Measurements from ENCODE around the gene SLC13A4.

The SLC13A4 gene

DNA sequence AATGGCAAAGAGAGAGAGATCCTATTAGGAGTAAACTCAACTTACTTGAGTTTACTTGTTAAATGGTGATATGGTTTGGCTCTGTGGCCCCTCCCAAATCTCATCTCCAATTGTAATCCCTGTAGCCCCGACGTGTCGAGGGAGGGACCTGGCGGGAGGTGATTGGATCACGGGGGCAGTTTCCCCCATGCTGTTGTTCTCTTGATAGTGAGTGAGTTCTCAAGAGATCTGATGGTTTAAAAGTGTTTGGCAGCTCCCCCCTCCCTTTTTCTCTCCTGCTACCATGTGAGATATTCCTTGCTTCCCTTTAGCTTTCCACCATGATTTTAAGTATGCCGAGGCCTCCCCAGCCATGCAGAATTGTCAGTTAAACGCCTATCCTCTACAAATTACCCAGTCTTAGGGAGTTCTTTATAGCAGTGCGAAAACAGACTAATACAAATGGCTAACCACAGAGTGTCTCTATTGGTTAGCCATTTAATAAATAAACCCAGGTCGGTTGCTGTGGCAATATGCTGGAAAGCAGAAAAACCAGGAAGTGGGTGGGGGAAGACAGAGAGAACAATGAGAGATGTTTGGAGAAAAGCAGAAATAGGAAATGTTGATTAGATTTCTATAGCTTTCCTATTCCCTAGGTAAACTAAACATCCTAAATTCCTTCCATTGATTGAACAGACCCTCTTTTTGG, 68.7 kb downstream of the SLC13A4 start:
- Histone ChIP-seq H4K12ac (ENCODE audit: low read depth, low read length) (no peak overlapping the region), H2AK5ac (ENCODE audit: low read length) (no peak overlapping the region), H3K9me3 (ENCODE audit: insufficient read depth, low read depth, low read length) (no peaks in the 10 kb centered on the region), H3K36me3 (ENCODE audit: control insufficient read depth in 1 of 2, insufficient read depth in 2 of 2, low read length in 2 of 2) (no peaks in the 10 kb centered on the region), H3K79me1 (ENCODE audit: low read length) (peaks cover 9% of the 10 kb centered on the region), H3K4me1 (ENCODE audit: control insufficient read depth in 1 of 2, insufficient read depth in 2 of 2, low read length in 2 of 2) (peaks cover 0 to 2% of the 10 kb centered on the region in 2 experiments), H3K14ac (ENCODE audit: low read length) (no peak overlapping the region), H3K27me3 (ENCODE audit: insufficient read depth, low read length) (no peaks in the 10 kb centered on the region), H4K91ac (ENCODE audit: low read depth, low read length) (no peak overlapping the region), H4K8ac (ENCODE audit: low read depth, low read length) (no peak overlapping the region), H3K4me3 (ENCODE audit: low read depth, low read length) (no peak overlapping the region), H3K9ac (ENCODE audit: low read length) (no peak overlapping the region), H3K18ac (ENCODE audit: low read length) (no peak overlapping the region), H3K79me2 (ENCODE audit: control insufficient read depth, insufficient read depth, low read length, poor library complexity) (peaks cover 11% of the 10 kb centered on the region), H3K23ac (ENCODE audit: low read length) (no peak overlapping the region), H2BK120ac (ENCODE audit: insufficient read depth, low read length, poor library complexity) (no peak overlapping the region), H2AFZ (ENCODE audit: insufficient read depth, low read length, poor library complexity) (no peak overlapping the region), H2BK5ac (ENCODE audit: low read depth, low read length, poor library complexity) (no peak overlapping the region), H3K4ac (ENCODE audit: low read depth, low read length) (no peak overlapping the region), H2BK12ac (ENCODE audit: low read length) (no peak overlapping the region), H3K4me2 (ENCODE audit: low read length) (no peak overlapping the region), H3K27ac (ENCODE audit: low read depth, low read length) (no peak overlapping the region)
- no peak for DNase-seq
- WGBS (ENCODE audit: extremely low coverage, insufficient coverage, insufficient read length) = no CpG with 5 or more reads among the region's 9 CpGs

DNA sequence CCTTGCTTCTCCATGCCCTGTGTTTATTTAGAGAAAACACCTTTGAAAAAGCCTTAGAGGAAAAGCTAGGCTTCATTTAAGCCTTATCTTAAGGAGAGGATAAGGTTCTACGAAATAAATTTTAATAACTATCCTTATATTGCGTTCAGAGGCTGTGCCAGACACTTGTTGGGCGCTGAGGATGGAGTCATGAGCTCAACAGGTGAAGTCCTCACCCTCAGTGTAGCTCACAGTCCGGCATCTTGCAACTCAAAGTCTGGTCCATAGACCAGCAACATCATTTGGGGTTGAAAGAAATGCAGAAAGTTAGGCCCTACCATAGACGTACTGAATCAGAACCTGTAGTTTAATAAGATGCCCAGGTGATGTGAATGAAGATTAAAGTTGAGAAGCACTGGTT, 69.4 kb downstream of the SLC13A4 start:
- Histone ChIP-seq H3K9me3 (ENCODE audit: insufficient read depth, low read depth, low read length) (no peaks in the 10 kb centered on the region), H3K36me3 (ENCODE audit: control insufficient read depth in 1 of 2, insufficient read depth in 2 of 2, low read length in 2 of 2) (no peaks in the 10 kb centered on the region)

DNA sequence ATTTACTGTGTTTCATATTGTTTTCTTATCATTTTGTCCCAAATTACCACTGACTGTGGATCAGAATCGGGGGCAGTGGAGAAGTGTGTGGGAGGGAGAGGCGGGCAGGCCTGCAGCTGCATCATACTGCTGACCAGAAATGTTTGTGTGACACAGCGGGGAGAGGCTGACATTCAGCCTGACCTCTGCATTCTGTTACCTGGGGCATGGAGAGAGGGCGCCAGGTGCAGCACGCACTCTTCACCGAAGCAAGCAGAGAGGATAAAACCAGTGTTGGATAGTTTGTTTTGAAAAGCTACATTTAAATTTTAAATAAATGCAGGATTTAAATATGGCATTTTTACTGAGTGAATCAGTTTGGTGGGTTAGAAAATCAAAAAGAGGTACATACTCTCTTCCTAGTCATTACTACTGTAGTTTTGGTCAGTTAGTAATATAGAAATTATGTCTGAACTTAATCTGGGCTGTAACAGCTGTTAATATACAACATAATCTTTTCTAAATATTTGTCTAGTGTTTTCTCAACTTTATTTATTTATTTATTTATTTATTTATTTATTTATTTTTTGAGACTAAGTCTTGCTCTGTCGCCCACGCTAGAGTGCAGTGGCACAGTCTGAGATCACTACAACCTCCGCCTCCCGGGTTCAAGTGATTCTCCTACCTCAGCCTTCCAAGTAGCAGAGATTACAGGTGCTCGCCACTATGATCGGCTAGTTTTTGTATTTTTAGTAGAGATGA, 74.5 kb downstream of the SLC13A4 start:
- H3K79me1 ChIP-seq (ENCODE audit: low read length) = no peaks in the 10 kb centered on the region
- no peak overlapping the region for H2BK120ac ChIP-seq (ENCODE audit: insufficient read depth, low read length, poor library complexity)
- H2AFZ ChIP-seq (ENCODE audit: insufficient read depth, low read length, poor library complexity) = no peak overlapping the region
- no peaks in the 10 kb centered on the region for H3K79me2 ChIP-seq (ENCODE audit: control insufficient read depth, insufficient read depth, low read length, poor library complexity)
- H3K4me1 ChIP-seq (ENCODE audit: control insufficient read depth in 1 of 2, insufficient read depth in 2 of 2, low read length in 2 of 2) = peaks cover 3 to 7% of the 10 kb centered on the region in 2 experiments
- no peak overlapping the region for H4K12ac ChIP-seq (ENCODE audit: low read depth, low read length)
- no peak overlapping the region for H4K8ac ChIP-seq (ENCODE audit: low read depth, low read length)
- H3K27ac ChIP-seq (ENCODE audit: low read depth, low read length) = no peak overlapping the region
- no peak overlapping the region for H3K4me2 ChIP-seq (ENCODE audit: low read length)
- H2AK5ac ChIP-seq (ENCODE audit: low read length) = no peak overlapping the region
- H3K23ac ChIP-seq (ENCODE audit: low read length) = no peak overlapping the region
- no peak overlapping the region for H3K4me3 ChIP-seq (ENCODE audit: low read depth, low read length)
- no peak overlapping the region for H4K91ac ChIP-seq (ENCODE audit: low read depth, low read length)
- H3K14ac ChIP-seq (ENCODE audit: low read length) = no peak overlapping the region
- no peak overlapping the region for H3K18ac ChIP-seq (ENCODE audit: low read length)
- H3K9me3 ChIP-seq (ENCODE audit: insufficient read depth, low read depth, low read length) = no peaks in the 10 kb centered on the region
- H2BK12ac ChIP-seq (ENCODE audit: low read length) = no peak overlapping the region
- no peak overlapping the region for H2BK5ac ChIP-seq (ENCODE audit: low read depth, low read length, poor library complexity)
- no peaks in the 10 kb centered on the region for H3K27me3 ChIP-seq (ENCODE audit: insufficient read depth, low read length)
- no peak for DNase-seq
- no peak overlapping the region for H3K9ac ChIP-seq (ENCODE audit: low read length)
- no peaks in the 10 kb centered on the region for H3K36me3 ChIP-seq (ENCODE audit: control insufficient read depth in 1 of 2, insufficient read depth in 2 of 2, low read length in 2 of 2)
- no CpG with 5 or more reads among the region's 12 CpGs for WGBS (ENCODE audit: extremely low coverage, insufficient coverage, insufficient read length)
- H3K4ac ChIP-seq (ENCODE audit: low read depth, low read length) = no peak overlapping the region

More for the DNA sequence above, 69.4 kb downstream of the SLC13A4 start:
- H3K23ac ChIP-seq (ENCODE audit: low read length) = no peak overlapping the region
- no peak overlapping the region for H3K4me2 ChIP-seq (ENCODE audit: low read length)
- H3K27ac ChIP-seq (ENCODE audit: low read depth, low read length) = no peak overlapping the region
- no peak overlapping the region for H3K18ac ChIP-seq (ENCODE audit: low read length)
- no peak overlapping the region for H3K14ac ChIP-seq (ENCODE audit: low read length)
- H3K4me3 ChIP-seq (ENCODE audit: low read depth, low read length) = no peak overlapping the region
- no peak for DNase-seq
- no peak overlapping the region for H3K9ac ChIP-seq (ENCODE audit: low read length)
- peaks cover 0 to 2% of the 10 kb centered on the region in 2 experiments for H3K4me1 ChIP-seq (ENCODE audit: control insufficient read depth in 1 of 2, insufficient read depth in 2 of 2, low read length in 2 of 2)
- no peak overlapping the region for H2BK12ac ChIP-seq (ENCODE audit: low read length)
- H2BK120ac ChIP-seq (ENCODE audit: insufficient read depth, low read length, poor library complexity) = no peak overlapping the region
- peaks cover 9% of the 10 kb centered on the region for H3K79me2 ChIP-seq (ENCODE audit: control insufficient read depth, insufficient read depth, low read length, poor library complexity)
- H2AFZ ChIP-seq (ENCODE audit: insufficient read depth, low read length, poor library complexity) = no peak overlapping the region
- no peak overlapping the region for H3K4ac ChIP-seq (ENCODE audit: low read depth, low read length)
- no peak overlapping the region for H2AK5ac ChIP-seq (ENCODE audit: low read length)
- WGBS (ENCODE audit: extremely low coverage, insufficient coverage, insufficient read length) = no CpG with 5 or more reads among the region's 5 CpGs
- no peaks in the 10 kb centered on the region for H3K27me3 ChIP-seq (ENCODE audit: insufficient read depth, low read length)
- H4K8ac ChIP-seq (ENCODE audit: low read depth, low read length) = no peak overlapping the region
- no peak overlapping the region for H4K12ac ChIP-seq (ENCODE audit: low read depth, low read length)
- H2BK5ac ChIP-seq (ENCODE audit: low read depth, low read length, poor library complexity) = no peak overlapping the region
- H4K91ac ChIP-seq (ENCODE audit: low read depth, low read length) = no peak overlapping the region
- H3K79me1 ChIP-seq (ENCODE audit: low read length) = peaks cover 9% of the 10 kb centered on the region

DNA sequence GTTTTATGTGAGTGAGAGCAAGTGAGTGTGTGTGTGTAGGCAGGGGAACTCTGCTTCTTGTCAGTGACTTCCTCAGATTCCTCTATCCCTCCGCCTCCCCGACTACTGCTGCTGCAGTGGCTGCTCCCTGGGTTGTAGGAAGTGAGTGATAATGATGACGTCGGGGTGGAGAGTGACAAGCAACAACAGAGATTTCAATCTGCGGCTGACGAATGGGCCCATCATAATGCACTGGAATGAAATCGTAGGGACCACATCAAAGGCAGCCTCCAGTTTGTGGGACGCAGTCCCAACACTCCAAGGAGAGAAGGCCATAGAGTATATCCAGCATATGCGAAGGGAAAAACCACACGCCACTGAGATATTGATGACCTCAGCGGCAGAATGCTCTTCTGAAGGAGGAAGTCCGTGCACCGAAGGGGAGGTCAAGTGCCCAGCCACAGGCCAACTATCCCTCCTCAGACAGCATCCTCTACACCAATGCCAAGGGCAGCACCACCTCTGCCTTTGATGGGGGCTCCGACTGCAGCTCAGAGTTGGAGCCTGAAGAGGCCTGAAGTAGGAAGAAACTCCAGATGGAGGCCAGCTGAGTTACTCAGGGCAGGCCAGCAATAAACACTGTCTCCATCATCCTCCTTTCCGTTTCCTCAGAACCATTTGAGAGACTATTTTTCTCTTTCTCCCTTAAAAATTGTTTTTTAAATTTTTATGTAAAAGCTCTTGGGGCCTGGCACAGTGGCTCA, 77.0 kb downstream of the SLC13A4 start:
- H3K4me2 ChIP-seq (ENCODE audit: low read length) = peak overlapping the region; percentile 23
- no peaks in the 10 kb centered on the region for H3K9me3 ChIP-seq (ENCODE audit: insufficient read depth, low read depth, low read length)
- H2BK120ac ChIP-seq (ENCODE audit: insufficient read depth, low read length, poor library complexity) = no peak overlapping the region
- no peak overlapping the region for H4K91ac ChIP-seq (ENCODE audit: low read depth, low read length)
- H3K14ac ChIP-seq (ENCODE audit: low read length) = no peak overlapping the region
- H2BK5ac ChIP-seq (ENCODE audit: low read depth, low read length, poor library complexity) = no peak overlapping the region
- H3K18ac ChIP-seq (ENCODE audit: low read length) = no peak overlapping the region
- H3K23ac ChIP-seq (ENCODE audit: low read length) = no peak overlapping the region
- no peak overlapping the region for H3K9ac ChIP-seq (ENCODE audit: low read length)
- no peak overlapping the region for H3K27ac ChIP-seq (ENCODE audit: low read depth, low read length)
- H3K4ac ChIP-seq (ENCODE audit: low read depth, low read length) = no peak overlapping the region
- H3K4me3 ChIP-seq (ENCODE audit: low read depth, low read length) = no peak overlapping the region
- H4K12ac ChIP-seq (ENCODE audit: low read depth, low read length) = no peak overlapping the region
- WGBS (ENCODE audit: extremely low coverage, insufficient coverage, insufficient read length) = no CpG with 5 or more reads among the region's 15 CpGs
- peak; percentile 47 to 52 for DNase-seq
- H4K8ac ChIP-seq (ENCODE audit: low read depth, low read length) = no peak overlapping the region
- no peaks in the 10 kb centered on the region for H3K79me2 ChIP-seq (ENCODE audit: control insufficient read depth, insufficient read depth, low read length, poor library complexity)
- H3K36me3 ChIP-seq (ENCODE audit: control insufficient read depth in 1 of 2, insufficient read depth in 2 of 2, low read length in 2 of 2) = peaks cover 3 to 7% of the 10 kb centered on the region in 2 experiments
- no peak overlapping the region for H2AFZ ChIP-seq (ENCODE audit: insufficient read depth, low read length, poor library complexity)
- H2BK12ac ChIP-seq (ENCODE audit: low read length) = no peak overlapping the region
- no peak overlapping the region for H2AK5ac ChIP-seq (ENCODE audit: low read length)
- no peaks in the 10 kb centered on the region for H3K27me3 ChIP-seq (ENCODE audit: insufficient read depth, low read length)
- no peaks in the 10 kb centered on the region for H3K79me1 ChIP-seq (ENCODE audit: low read length)
- H3K4me1 ChIP-seq (ENCODE audit: control insufficient read depth in 1 of 2, insufficient read depth in 2 of 2, low read length in 2 of 2) = peaks cover 3 to 7% of the 10 kb centered on the region in 2 experiments
